Measurements from ENCODE around the gene ACOT2. TPM values are rescaled to one million over a fixed set of nuclear protein-coding genes. Genes with fewer than 3 reads are reported as not detected.
"Not testable (repeated sequence)": the region's sequence is repeated elsewhere in the genome, so short reads cannot be mapped to it uniquely, and the experiment has no call there.

ACOT2 gene
- polyA plus RNA-seq, 1 of the 3 experiments (the other 2 are of a cell fraction): 46.7 TPM

GRCh38 chr14:73589116-73589515 is 20.1 kb downstream of the ACOT2 start:
- Histone ChIP-seq H3K27ac (ENCODE audit: low read depth in 2 of 2, low read length in 1 of 2) (no peak overlapping the region), H3F3A (replicated peaks; ENCODE audit: insufficient read depth) (no peaks in the 10 kb centered on the region), H3K4me2 (no peak overlapping the region), H3K4me3 (ENCODE audit: low read depth in 2 of 2, low read length in 1 of 2) (no peak overlapping the region), H3K36me3 (replicated peaks in 1 of 2; ENCODE audit: control insufficient read depth in 1 of 2, insufficient read depth in 2 of 2, low read length in 1 of 2) (no peaks in the 10 kb centered on the region), H3K4me1 (ENCODE audit: control insufficient read depth in 1 of 2, insufficient read depth in 2 of 2, low read depth in 1 of 2, low read length in 1 of 2) (no peaks in the 10 kb centered on the region; a peak in 1 of 4 replicates), H3K9me3 (no peaks in the 10 kb centered on the region), H3K79me2 (ENCODE audit: insufficient read depth) (no peaks in the 10 kb centered on the region), H3K27me3 (ENCODE audit: insufficient read depth) (no peaks in the 10 kb centered on the region; the same call in 1 of the 2 replicates), H2AFZ (ENCODE audit: low read depth) (no peak overlapping the region), H3K9me2 (no peaks in the 10 kb centered on the region), H4K20me1 (ENCODE audit: insufficient read depth) (no peaks in the 10 kb centered on the region), H3K9ac (no peak overlapping the region)
- TF ChIP-seq ELF1 (IDR thresholded peaks at IDR 0.05) (no peak), FOXJ3 (CRISPR knock-in tag; IDR thresholded peaks at IDR 0.05) (no peak), GABPA (IDR thresholded peaks at IDR 0.05; ENCODE audit: low read depth) (no peak), SIN3A (IDR thresholded peaks at IDR 0.05; ENCODE audit: borderline replicate concordance, low read depth, low read length) (no peak), PBX3 (IDR thresholded peaks at IDR 0.05) (no peak), IRF3 (IDR thresholded peaks at IDR 0.05; ENCODE audit: low read depth, low read length) (no peak), NFIC (IDR thresholded peaks at IDR 0.05; ENCODE audit: borderline replicate concordance) (no peak), ZBTB33 (IDR thresholded peaks at IDR 0.05; ENCODE audit: borderline replicate concordance, low read depth) (no peak), EZH2phosphoT487 (IDR thresholded peaks at IDR 0.05; ENCODE audit: borderline replicate concordance, low read depth) (no peak), REST (IDR thresholded peaks at IDR 0.05; ENCODE audit: low read depth, low read length) (no peak), RAD21 (IDR thresholded peaks at IDR 0.05; ENCODE audit: low read length) (no peak), MAX (IDR thresholded peaks at IDR 0.05; ENCODE audit: low read depth) (no peak), USF1 (IDR thresholded peaks at IDR 0.05; ENCODE audit: borderline replicate concordance, low read depth) (no peak), JUND (IDR thresholded peaks at IDR 0.05) (no peak), RFX5 (IDR thresholded peaks at IDR 0.05; ENCODE audit: low read length) (no peak), SMC3 (IDR thresholded peaks at IDR 0.05; ENCODE audit: low read depth, low read length) (no peak)
- no peak for DNase-seq
- WGBS (ENCODE audit: low lambda C conversion rate): 74% methylated on average over 4 of the region's 4 CpGs
- ChIA-PET POLR2A (interaction anchor here (0.5 kb wide), 1 partner anchor 19 kb away, joined by 4 read pairs; no protein-coding TSS in a partner anchor), CTCF (no interaction called here)

GRCh38 chr14:73590673-73591004 is 21.6 kb downstream of the ACOT2 start:
- CTCF ChIA-PET: interaction anchor here (1.0 to 1.1 kb wide), 2 partner anchors 20 to 43 kb away, joined by 3 to 4 read pairs; no protein-coding TSS in a partner anchor
- WGBS (ENCODE audit: low lambda C conversion rate): 91% methylated on average over 12 of the region's 32 CpGs

More at GRCh38 chr14:73590673-73591004, 21.6 kb downstream of the ACOT2 start:
- H3K9ac ChIP-seq; H3K27me3 ChIP-seq (ENCODE audit: insufficient read depth); POLR2A ChIA-PET; H3F3A ChIP-seq (replicated peaks; ENCODE audit: insufficient read depth); H3K9me3 ChIP-seq; H4K20me1 ChIP-seq (ENCODE audit: insufficient read depth); H3K4me1 ChIP-seq (ENCODE audit: control insufficient read depth in 1 of 2, insufficient read depth in 2 of 2, low read depth in 1 of 2, low read length in 1 of 2); H2AFZ ChIP-seq (ENCODE audit: low read depth); H3K9me2 ChIP-seq; H3K4me3 ChIP-seq (ENCODE audit: low read depth in 2 of 2, low read length in 1 of 2); DNase-seq; H3K4me2 ChIP-seq; H3K27ac ChIP-seq (ENCODE audit: low read depth in 2 of 2, low read length in 1 of 2); H3K79me2 ChIP-seq (ENCODE audit: insufficient read depth); H3K36me3 ChIP-seq (replicated peaks in 1 of 2; ENCODE audit: control insufficient read depth in 1 of 2, insufficient read depth in 2 of 2, low read length in 1 of 2): not testable (repeated sequence)

Measured in SK-N-SH (cell line).